ENCODE data around the gene TARBP1. TPM values are rescaled to one million over a fixed set of nuclear protein-coding genes. Genes with fewer than 3 reads are reported as not detected.

Gene TARBP1
- total RNA-seq, 4 donors from 2014 or later, result 17.2 to 25.8 (median 18.8) TPM

GRCh38 chr1:234430691-234431090 is 48.3 kb downstream of the TARBP1 start:
- no peak for TF ChIP-seq CTCF (IDR thresholded peaks at IDR 0.05; ENCODE audit: low read depth)

DNA sequence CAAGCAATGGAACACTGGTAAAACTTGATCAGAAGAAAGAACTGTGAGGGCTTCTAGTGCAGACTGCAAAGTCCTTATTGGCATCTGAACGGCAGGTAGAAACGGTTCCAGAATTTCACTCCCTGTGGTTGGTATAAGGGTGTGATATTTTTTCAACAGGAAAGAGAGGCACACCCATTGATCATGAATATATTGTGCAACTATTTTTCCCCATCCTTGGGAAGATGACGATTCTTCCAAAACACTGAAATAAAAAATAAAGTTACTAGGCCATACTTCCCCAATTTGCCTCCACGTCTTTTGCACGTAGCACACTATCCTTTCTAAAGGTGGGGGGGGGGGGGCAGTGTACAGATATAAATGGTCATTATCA is 49.6 kb downstream of the TARBP1 start:
- no peak for TF ChIP-seq CTCF (IDR thresholded peaks at IDR 0.05; ENCODE audit: low read depth)

DNA sequence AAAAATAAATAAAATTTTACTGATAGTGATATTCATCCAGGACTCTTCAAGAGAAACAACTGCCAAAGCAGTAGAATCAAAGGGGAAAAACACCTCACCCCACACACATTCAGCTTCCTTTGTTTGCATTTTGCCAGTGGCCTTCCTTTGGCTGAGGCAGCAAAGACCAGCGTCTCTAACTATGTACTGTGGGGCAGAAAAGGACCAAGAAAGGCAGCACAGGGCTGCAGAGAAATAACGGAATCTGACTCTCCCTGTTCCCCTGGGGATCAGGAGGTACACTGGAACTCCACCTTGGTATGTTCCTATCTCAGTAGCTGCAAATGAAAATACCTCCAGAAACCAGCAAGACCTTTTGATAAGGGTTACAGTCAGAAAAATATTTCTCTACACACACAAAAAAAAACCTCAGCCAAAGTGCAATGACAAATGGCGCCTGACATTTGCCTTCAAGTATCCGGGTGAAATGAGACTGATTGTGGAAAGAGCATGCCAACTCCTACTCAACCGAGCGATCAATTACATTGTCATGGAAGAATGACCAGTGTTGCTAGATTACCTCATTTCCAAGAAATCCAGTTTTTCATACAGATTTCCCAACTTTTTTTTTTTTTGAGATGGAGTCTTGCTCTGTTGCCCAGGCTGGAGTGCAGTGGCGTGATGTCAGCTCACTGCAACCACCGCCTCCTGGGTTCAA is 50.9 kb downstream of the TARBP1 start:
- TF ChIP-seq CTCF (IDR thresholded peaks at IDR 0.05; ENCODE audit: low read depth), result no peak

- TF ChIP-seq CTCF (IDR thresholded peaks at IDR 0.05; ENCODE audit: low read depth), result no peak
Observed at GRCh38 chr1:234413990-234414389, 65.0 kb downstream of the TARBP1 start.

DNA sequence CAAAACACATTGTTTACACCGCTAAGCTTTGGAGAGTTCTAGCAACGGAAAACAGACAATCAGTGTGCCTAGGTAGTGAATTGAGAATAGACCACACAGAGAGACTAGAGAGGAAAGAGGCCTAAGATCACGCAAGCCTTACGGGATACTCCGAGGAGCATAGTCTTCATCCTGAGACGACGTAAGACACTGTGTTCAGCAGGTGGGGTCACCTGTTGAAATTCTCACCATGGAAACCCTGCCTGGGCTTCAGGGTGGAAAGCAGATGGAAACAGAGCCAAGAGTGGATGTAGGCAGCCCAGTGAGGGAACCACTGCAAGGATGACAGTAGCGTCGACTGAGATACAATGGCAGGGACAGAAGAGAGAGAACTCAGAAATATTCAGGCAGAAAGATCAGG is 65.5 kb downstream of the TARBP1 start:
- TF ChIP-seq CTCF (IDR thresholded peaks at IDR 0.05; ENCODE audit: low read depth), result no peak

DNA sequence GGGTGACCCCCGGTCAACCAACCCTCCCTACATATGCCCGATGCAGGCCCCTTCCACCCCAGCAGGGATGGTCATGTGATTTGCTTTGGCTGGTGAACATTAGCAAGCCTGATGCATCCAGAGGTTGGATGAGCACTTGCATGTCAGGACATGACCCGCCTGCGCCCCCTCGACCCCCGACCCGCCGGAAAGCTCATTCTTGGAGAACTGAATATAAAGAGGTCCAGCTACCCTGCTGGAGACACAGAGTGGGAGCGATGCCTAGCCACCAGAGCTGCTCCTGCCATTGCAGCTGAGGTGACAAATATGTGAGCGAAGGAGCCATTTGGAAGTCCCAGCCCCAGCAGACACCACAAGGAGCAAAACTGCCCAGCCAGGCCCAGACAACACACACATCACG is 66.1 kb downstream of the TARBP1 start:
- TF ChIP-seq CTCF (IDR thresholded peaks at IDR 0.05; ENCODE audit: low read depth), result no peak

GRCh38 chr1:234409328-234409727 is 69.7 kb downstream of the TARBP1 start:
- TF ChIP-seq CTCF (IDR thresholded peaks at IDR 0.05; ENCODE audit: low read depth), result no peak
